ENCODE data around the gene PDE9A. TPM values are rescaled to one million over a fixed set of nuclear protein-coding genes. Genes with fewer than 3 reads are reported as not detected.
A peak's percentile ranks its signal among the peaks of the same experiment; 100 is the strongest.

The PDE9A gene
- total RNA-seq, 5 donors from 2014 or later (not counting 1 experiment from before 2014, with no cell fraction given) = 11.5 to 18.3 (median 16.1) TPM

DNA sequence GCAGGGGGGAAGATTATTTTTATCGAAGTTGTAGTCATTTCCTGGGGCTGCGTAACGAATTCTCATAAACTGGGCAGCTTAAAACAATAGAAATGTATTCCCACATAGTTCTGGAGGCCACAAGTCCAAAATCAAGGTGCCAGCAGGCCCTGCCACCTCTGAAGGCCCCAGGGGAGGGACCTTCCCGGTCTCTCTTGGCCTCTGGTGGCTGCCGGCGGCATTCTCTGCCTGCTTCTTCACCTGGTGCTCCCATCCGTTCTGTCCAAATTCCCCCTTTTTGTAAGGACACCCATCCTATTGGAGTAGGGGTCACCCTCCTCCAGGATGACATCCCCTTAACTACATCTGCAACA, 92.8 kb downstream of the PDE9A start:
- ATAC-seq (replicated peaks in 1 of 4) = peak in 2 of 4 experiments; percentile 2 to 6
- Mint-ChIP-seq H3K9me3 (no peaks in the 10 kb centered on the region), H3K4me1 (peaks cover 25 to 35% (median 28%) of the 10 kb centered on the region in 3 donors), H3K4me3 (peak overlapping the region; percentile 52 to 82 (median 77)), H3K27me3 (no peaks in the 10 kb centered on the region), H3K27ac (peak overlapping the region; percentile 98 to 99), H3K36me3 (peaks cover 3% of the 10 kb centered on the region)
- 57% methylated on average over 5 of the region's 7 CpGs for WGBS (ENCODE audit: insufficient coverage)
- peak in 2 of 35 experiments; percentile 9 to 15 for DNase-seq
- POLR2A ChIA-PET = interaction anchor here in 1 of 2 donors (0.5 kb wide), 1 partner anchor 145 kb away, joined by 4 read pairs; no protein-coding TSS in a partner anchor
- H3K9me3 ChIP-seq = no peaks in the 10 kb centered on the region
- H3K36me3 ChIP-seq (ENCODE audit: control insufficient read depth in 2 of 2, extremely low read depth in 1 of 2, insufficient read depth in 1 of 2, low read length in 1 of 2) = peaks cover 0 to 5% of the 10 kb centered on the region in 2 donors
- H3K4me1 ChIP-seq (ENCODE audit: control insufficient read depth in 1 of 2, extremely low read depth in 1 of 2, insufficient read depth in 2 of 2, low read length in 2 of 2) = peaks cover 23 to 31% of the 10 kb centered on the region in 2 experiments
- peaks cover 0 to 10% of the 10 kb centered on the region in 2 experiments for H3K27me3 ChIP-seq (replicated peaks in 1 of 2; ENCODE audit: control insufficient read depth in 2 of 2, extremely low read depth in 1 of 2, insufficient read depth in 2 of 2, low read length in 1 of 2)
- peak overlapping the region; percentile 86 for H3K27ac ChIP-seq (ENCODE audit: low read length)
- CTCF ChIA-PET = interaction anchor here in 1 of 2 donors (0.6 kb wide), 1 partner anchor 145 kb away, joined by 3 read pairs; no protein-coding TSS in a partner anchor
- H3K4me3 ChIP-seq (ENCODE audit: control insufficient read depth in 1 of 2, extremely low read depth in 1 of 2, low read length in 1 of 2) = peak overlapping the region in 1 of 2 donors; percentile 19

DNA sequence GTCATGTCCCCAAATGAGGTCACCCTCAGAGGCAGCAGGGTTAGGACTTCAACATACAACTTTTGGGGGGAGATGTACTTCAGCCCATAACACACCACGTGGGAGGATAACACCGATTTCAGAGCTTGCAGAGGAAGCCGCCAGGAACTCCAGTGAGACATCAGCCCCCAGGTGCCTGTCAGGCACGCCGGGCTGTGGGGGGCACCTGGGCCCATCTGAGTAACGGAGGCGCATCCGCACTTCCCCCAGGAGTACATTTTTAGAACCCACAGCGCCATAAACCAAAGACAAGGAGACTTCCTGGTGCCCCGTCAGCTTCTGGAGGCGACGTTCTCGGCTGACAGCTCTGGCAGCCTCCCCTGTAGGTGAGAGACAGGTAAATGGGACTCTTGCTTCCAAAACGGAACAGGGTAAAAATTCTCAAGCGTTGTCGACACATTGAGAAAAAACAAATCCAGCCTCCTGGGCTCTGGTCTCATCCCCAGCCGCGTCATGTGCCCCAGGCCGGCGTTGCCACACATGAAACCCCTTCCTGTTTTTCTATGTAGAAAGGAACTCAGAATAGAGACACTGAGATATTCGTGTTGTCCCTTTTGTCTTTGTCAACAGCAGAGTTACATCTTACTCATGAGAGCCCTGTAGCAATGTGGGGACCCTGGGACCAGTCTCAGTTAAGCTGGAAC, 93.3 kb downstream of the PDE9A start:
- Mint-ChIP-seq H3K27me3 (no peaks in the 10 kb centered on the region), H3K27ac (peak overlapping the region; percentile 98 to 99), H3K4me1 (peaks cover 25 to 35% (median 28%) of the 10 kb centered on the region in 3 donors), H3K4me3 (peak overlapping the region; percentile 52 to 82 (median 77)), H3K36me3 (peaks cover 3% of the 10 kb centered on the region), H3K9me3 (no peaks in the 10 kb centered on the region)
- ChIA-PET POLR2A (interaction anchor here in 1 of 2 donors (0.5 to 0.7 kb wide), 2 partner anchors 41 to 145 kb away, joined by 3 to 4 read pairs; no protein-coding TSS in a partner anchor), CTCF (no interaction called here)
- ATAC-seq (replicated peaks in 1 of 4) (peak; percentile 82 to 88 (median 87)), DNase-seq (peak; percentile 43 to 85 (median 63))
- peak overlapping the region; percentile 86 for H3K27ac ChIP-seq (ENCODE audit: low read length)
- 7% methylated on average over 17 of the region's 21 CpGs for WGBS (ENCODE audit: insufficient coverage)
- peaks cover 0 to 11% of the 10 kb centered on the region in 2 experiments for H3K27me3 ChIP-seq (replicated peaks in 1 of 2; ENCODE audit: control insufficient read depth in 2 of 2, extremely low read depth in 1 of 2, insufficient read depth in 2 of 2, low read length in 1 of 2)
- H3K36me3 ChIP-seq (ENCODE audit: control insufficient read depth in 2 of 2, extremely low read depth in 1 of 2, insufficient read depth in 1 of 2, low read length in 1 of 2) = peaks cover 0 to 7% of the 10 kb centered on the region in 2 donors
- H3K9me3 ChIP-seq = no peaks in the 10 kb centered on the region
- H3K4me1 ChIP-seq (ENCODE audit: control insufficient read depth in 1 of 2, extremely low read depth in 1 of 2, insufficient read depth in 2 of 2, low read length in 2 of 2) = peaks cover 23 to 31% of the 10 kb centered on the region in 2 experiments
- H3K4me3 ChIP-seq (ENCODE audit: control insufficient read depth in 1 of 2, extremely low read depth in 1 of 2, low read length in 1 of 2) = peak overlapping the region; percentile 19 to 28

DNA sequence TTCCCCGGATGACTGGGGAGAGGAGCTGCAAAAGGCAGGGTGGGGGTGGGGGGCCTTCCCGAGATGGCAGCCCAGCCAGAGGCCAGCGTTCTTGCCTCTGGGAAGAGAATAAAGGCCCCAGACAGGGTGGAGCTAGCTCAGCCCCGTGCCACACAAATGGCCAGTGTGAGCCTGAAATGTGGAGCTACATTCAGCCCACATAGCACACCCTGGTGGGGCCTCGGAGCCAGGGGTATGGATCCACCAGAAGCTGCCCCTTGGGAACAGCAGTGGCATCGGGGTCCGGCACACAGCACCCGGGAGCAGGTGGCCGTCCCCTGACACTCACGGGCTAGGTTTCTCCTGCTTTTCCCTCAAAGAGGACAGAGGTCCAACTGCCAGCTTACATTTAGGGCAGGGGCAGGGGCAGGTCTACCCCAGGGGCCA, 93.9 kb downstream of the PDE9A start:
- no peaks in the 10 kb centered on the region for H3K9me3 Mint-ChIP-seq
- H3K27me3 ChIP-seq (replicated peaks in 1 of 2; ENCODE audit: control insufficient read depth in 2 of 2, extremely low read depth in 1 of 2, insufficient read depth in 2 of 2, low read length in 1 of 2) = peaks cover 0 to 11% of the 10 kb centered on the region in 2 experiments
- H3K9me3 ChIP-seq = no peaks in the 10 kb centered on the region
- H3K4me1 ChIP-seq (ENCODE audit: control insufficient read depth in 1 of 2, extremely low read depth in 1 of 2, insufficient read depth in 2 of 2, low read length in 2 of 2) = peaks cover 23 to 31% of the 10 kb centered on the region in 2 experiments
- peaks cover 0 to 7% of the 10 kb centered on the region in 2 donors for H3K36me3 ChIP-seq (ENCODE audit: control insufficient read depth in 2 of 2, extremely low read depth in 1 of 2, insufficient read depth in 1 of 2, low read length in 1 of 2)
- H3K27ac ChIP-seq (ENCODE audit: low read length) = peak overlapping the region; percentile 86
- H3K27ac Mint-ChIP-seq = peak overlapping the region; percentile 98 to 99
- no peaks in the 10 kb centered on the region for H3K27me3 Mint-ChIP-seq
- ChIA-PET CTCF (no interaction called here), POLR2A (interaction anchor here in 1 of 2 donors (0.5 to 0.7 kb wide), 2 partner anchors 40 to 154 kb away, joined by 3 to 4 read pairs; no protein-coding TSS in a partner anchor)
- WGBS (ENCODE audit: insufficient coverage) = 70% methylated on average over 10 of the region's 10 CpGs
- H3K4me1 Mint-ChIP-seq = peaks cover 25 to 35% (median 28%) of the 10 kb centered on the region in 3 donors
- peak overlapping the region; percentile 52 to 82 (median 77) for H3K4me3 Mint-ChIP-seq
- H3K36me3 Mint-ChIP-seq = peaks cover 3% of the 10 kb centered on the region
- H3K4me3 ChIP-seq (ENCODE audit: control insufficient read depth in 1 of 2, extremely low read depth in 1 of 2, low read length in 1 of 2) = peak overlapping the region; percentile 11 to 28
- ATAC-seq (replicated peaks in 1 of 4) (peak in 2 of 4 experiments; percentile 15 to 32), DNase-seq (no peak)

DNA sequence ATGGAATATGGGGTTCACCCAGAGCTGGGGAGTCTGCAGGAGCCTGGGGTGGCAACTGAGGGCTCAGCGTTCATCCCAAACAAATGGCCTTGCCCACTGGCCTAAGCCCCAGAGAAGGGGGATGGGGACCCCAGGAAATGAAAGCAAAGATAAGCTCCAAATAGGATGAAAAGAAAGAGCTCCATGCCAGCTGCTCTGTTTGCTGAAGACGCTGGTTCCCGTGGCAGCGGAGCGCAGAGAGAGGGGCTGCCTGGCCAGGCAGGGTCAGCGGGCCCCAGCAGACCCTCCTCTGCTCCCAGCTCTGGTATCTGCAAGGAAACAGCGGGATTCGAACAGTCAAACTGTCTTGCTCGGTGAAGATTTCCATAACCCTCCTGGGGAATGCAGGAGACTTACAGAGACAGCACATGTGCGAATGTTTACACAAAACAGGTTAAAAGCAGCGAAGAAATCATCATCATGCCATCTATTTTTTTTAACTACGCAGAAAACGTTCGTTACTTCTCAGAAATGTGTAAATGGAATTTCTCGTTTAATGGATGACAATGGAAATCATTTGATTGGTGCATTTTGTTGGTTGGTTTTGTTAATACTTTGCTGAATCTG, 94.4 kb downstream of the PDE9A start:
- H3K36me3 ChIP-seq (ENCODE audit: control insufficient read depth in 2 of 2, extremely low read depth in 1 of 2, insufficient read depth in 1 of 2, low read length in 1 of 2) = peaks cover 0 to 7% of the 10 kb centered on the region in 2 donors
- H3K27me3 ChIP-seq (replicated peaks in 1 of 2; ENCODE audit: control insufficient read depth in 2 of 2, extremely low read depth in 1 of 2, insufficient read depth in 2 of 2, low read length in 1 of 2) = peaks cover 0 to 11% of the 10 kb centered on the region in 2 experiments
- peaks cover 23 to 31% of the 10 kb centered on the region in 2 experiments for H3K4me1 ChIP-seq (ENCODE audit: control insufficient read depth in 1 of 2, extremely low read depth in 1 of 2, insufficient read depth in 2 of 2, low read length in 2 of 2)
- H3K9me3 ChIP-seq = no peaks in the 10 kb centered on the region
- WGBS (ENCODE audit: insufficient coverage) = 95% methylated on average over 9 of the region's 15 CpGs
- H3K27ac Mint-ChIP-seq = peak overlapping the region; percentile 98 to 99
- no peaks in the 10 kb centered on the region for H3K27me3 Mint-ChIP-seq
- ATAC-seq (replicated peaks in 1 of 4) (no peak), DNase-seq (no peak)
- H3K4me1 Mint-ChIP-seq = peaks cover 25 to 35% (median 28%) of the 10 kb centered on the region in 3 donors
- POLR2A ChIA-PET = interaction anchor here in 1 of 2 donors (0.5 to 0.7 kb wide), 2 partner anchors 40 to 153 kb away, joined by 3 to 4 read pairs; no protein-coding TSS in a partner anchor
- CTCF ChIA-PET = no interaction called here
- no peaks in the 10 kb centered on the region for H3K9me3 Mint-ChIP-seq
- H3K4me3 Mint-ChIP-seq = peak overlapping the region in 1 of 3 donors; percentile 82
- H3K36me3 Mint-ChIP-seq = peaks cover 3% of the 10 kb centered on the region
- peak overlapping the region; percentile 86 for H3K27ac ChIP-seq (ENCODE audit: low read length)
- H3K4me3 ChIP-seq (ENCODE audit: control insufficient read depth in 1 of 2, extremely low read depth in 1 of 2, low read length in 1 of 2) = peak overlapping the region in 1 of 2 donors; percentile 11

DNA sequence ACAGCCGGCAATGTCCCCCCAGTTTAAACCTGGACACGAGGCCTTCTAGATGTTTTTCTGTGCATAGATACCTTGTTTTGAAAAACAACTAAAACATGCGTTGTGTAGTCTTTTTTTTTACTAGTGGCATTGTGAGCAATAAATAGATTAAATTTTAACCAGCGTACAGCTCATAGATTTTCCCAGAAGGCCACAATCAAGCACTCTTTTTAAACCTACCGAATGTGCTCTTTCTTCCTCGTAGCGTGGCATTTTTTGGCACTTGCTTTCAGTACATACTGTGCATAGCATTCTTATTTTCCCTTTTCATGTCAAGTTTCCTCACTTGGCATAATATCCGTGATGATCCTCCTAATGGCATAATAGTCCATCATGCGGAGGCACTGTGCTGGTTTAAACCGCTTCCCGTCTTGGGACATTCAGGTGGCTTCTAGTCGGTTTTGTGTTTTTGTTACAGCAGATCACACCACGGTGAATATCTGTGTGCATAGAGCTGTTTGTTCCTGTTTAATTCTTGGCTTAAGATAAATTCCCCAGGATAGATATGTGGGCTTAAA, 95.3 kb downstream of the PDE9A start:
- ChIA-PET POLR2A (no interaction called here), CTCF (no interaction called here)
- DNase-seq (no peak), ATAC-seq (replicated peaks in 1 of 4) (no peak)
- H3K27ac ChIP-seq (ENCODE audit: low read length) = no peak overlapping the region
- peaks cover 0 to 7% of the 10 kb centered on the region in 2 donors for H3K36me3 ChIP-seq (ENCODE audit: control insufficient read depth in 2 of 2, extremely low read depth in 1 of 2, insufficient read depth in 1 of 2, low read length in 1 of 2)
- no peak overlapping the region for H3K4me3 ChIP-seq (ENCODE audit: control insufficient read depth in 1 of 2, extremely low read depth in 1 of 2, low read length in 1 of 2)
- H3K27ac Mint-ChIP-seq = peak overlapping the region; percentile 98 to 99
- peaks cover 23 to 31% of the 10 kb centered on the region in 2 experiments for H3K4me1 ChIP-seq (ENCODE audit: control insufficient read depth in 1 of 2, extremely low read depth in 1 of 2, insufficient read depth in 2 of 2, low read length in 2 of 2)
- H3K27me3 ChIP-seq (replicated peaks in 1 of 2; ENCODE audit: control insufficient read depth in 2 of 2, extremely low read depth in 1 of 2, insufficient read depth in 2 of 2, low read length in 1 of 2) = peaks cover 0 to 11% of the 10 kb centered on the region in 2 experiments
- H3K9me3 Mint-ChIP-seq = no peaks in the 10 kb centered on the region
- peak overlapping the region in 1 of 3 donors; percentile 20 for H3K4me3 Mint-ChIP-seq
- WGBS (ENCODE audit: insufficient coverage) = 88% methylated on average over 6 of the region's 13 CpGs
- H3K4me1 Mint-ChIP-seq = peaks cover 25 to 35% (median 28%) of the 10 kb centered on the region in 3 donors
- H3K36me3 Mint-ChIP-seq = peaks cover 3% of the 10 kb centered on the region
- no peaks in the 10 kb centered on the region for H3K9me3 ChIP-seq
- H3K27me3 Mint-ChIP-seq = no peaks in the 10 kb centered on the region

Data from T-cell (primary cell).